ENCODE data around the gene ROR2.

The ROR2 gene

GRCh38 chr9:91923145-91923544, 26.9 kb downstream of the ROR2 start:
- no peak for DNase-seq (ENCODE audit: low read depth)

DNA sequence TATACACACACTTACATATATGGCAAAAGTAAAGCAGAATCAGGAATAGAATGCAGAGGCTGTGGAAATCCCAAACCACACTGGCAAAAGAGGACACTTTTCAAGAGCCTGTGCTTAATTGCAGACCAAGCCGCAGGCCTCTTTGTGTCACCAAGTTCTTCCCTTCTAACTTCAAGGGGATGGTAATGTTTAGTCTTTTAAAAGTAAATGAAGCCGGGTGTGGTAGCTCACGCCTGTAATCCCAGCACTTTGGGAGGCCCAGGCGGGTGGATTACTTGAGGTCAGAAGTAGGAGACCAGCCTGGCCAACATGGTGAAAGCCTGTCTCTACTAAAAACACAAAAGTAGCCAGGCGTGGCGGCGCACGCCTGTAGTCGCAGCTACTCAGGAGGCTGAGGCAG, 28.7 kb downstream of the ROR2 start:
- DNase-seq (ENCODE audit: low read depth) = no peak

- DNase-seq (ENCODE audit: low read depth) = no peak
Observed at GRCh38 chr9:91920630-91921350, 29.2 kb downstream of the ROR2 start.

DNA sequence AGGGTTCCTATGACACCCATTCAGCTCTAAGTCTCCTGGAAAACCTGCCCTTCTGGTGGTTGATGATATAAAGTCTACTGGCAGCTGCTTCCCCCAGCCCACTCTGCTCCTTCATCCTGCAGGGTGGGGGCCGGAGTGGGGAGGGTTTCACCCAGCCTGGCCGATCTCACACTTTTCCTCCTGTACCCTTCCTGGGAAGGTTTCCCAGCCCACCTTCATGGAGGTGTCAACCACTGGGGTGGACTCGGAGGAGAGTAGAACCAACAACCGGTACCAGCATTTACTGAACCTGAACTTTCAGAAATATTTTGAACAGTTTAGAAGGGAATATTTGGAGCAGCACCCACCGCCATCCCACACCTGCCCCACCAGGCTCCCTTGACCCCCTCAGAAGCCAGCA, 30.4 kb downstream of the ROR2 start:
- no peak for DNase-seq (ENCODE audit: low read depth)

- no peak for DNase-seq (ENCODE audit: low read depth)
Observed at GRCh38 chr9:91917436-91917835, 32.6 kb downstream of the ROR2 start.

GRCh38 chr9:91915524-91916263, 34.3 kb downstream of the ROR2 start:
- DNase-seq (ENCODE audit: low read depth) = no peak

DNA sequence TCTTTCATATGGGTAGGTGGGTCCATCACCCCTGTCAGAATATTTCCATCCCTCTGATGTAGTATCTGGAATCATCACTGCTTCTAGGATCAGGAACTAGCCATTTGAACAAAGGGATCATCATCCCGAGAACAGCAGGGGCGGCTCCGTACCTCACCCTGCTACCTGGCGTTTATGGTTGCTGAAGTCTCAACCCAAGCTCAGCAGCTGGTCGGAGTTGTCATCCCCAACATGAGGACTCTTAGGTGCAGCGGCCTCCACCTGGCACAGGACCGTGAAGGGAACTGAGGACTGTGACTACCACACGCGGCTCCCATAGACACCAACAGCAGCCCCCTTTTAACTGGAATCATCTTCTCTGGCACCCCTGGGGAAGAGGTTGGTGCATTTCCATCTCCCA, 35.1 kb downstream of the ROR2 start:
- no peak for DNase-seq (ENCODE audit: low read depth)

DNA sequence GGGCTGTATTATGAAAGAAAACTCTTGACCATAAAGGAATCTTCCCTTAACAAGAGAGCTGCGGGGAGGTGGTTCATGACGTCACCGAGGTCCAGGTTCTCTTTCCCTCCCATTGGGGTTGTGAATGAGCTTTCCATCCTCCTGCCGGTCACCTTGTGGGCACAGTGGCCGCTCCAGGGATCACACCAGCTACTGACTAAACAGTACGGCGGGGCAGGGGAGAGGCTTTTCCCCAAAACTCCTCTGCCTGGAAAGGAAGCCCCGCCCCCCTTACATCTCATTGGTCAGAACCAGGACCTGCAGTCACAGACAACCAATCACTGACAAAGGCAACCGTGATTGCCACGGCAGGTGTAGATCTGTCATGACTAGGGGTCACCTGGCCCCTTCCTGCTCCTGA, 35.6 kb downstream of the ROR2 start:
- DNase-seq (ENCODE audit: low read depth) = no peak

GRCh38 chr9:91913986-91914385, 36.0 kb downstream of the ROR2 start:
- no peak for DNase-seq (ENCODE audit: low read depth)

GRCh38 chr9:91913096-91913495, 36.9 kb downstream of the ROR2 start:
- no peak for DNase-seq (ENCODE audit: low read depth)

DNA sequence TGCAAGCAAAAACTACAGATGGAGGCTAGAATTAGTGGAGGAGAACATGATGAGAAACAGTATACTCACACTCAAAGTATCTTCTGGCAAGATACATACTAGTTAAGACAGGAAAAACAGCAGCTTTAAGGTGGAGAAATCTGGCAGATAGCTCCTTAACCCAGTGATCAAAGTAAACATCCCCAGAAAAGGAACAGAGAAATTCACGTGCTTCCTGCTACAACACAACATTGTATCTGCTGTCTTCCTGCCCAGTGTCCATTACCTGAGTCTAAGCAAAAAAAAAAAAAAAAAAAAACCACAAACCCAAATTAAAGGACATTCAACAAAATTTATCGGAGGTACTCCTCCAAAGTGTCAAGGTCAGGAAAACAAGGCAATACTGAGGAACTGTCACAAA, 38.4 kb downstream of the ROR2 start:
- no peak for DNase-seq (ENCODE audit: low read depth)

DNA sequence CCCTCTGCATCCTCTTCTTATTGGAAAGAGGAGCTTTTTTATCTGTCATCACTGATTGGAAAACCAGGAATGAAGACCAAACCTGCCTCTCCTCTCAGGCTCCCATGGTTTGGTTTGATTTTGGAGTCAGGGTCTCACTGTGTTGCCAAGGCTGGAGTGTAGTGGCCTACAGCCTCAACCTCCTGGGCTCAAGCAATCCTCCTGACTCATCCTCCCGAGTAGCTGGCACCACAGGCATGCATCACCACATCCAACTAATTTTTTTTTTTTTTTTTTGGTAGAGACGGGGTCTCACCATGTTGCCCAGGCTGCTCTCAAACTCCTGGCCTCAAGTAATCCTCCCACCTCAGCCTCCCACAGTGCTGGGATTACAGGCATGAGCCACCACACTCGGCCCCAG, 40.8 kb downstream of the ROR2 start:
- DNase-seq (ENCODE audit: low read depth) = peak; percentile 16

GRCh38 chr9:91908746-91909145, 41.3 kb downstream of the ROR2 start:
- DNase-seq (ENCODE audit: low read depth) = peak; percentile 43

GRCh38 chr9:91908293-91908623, 41.8 kb downstream of the ROR2 start:
- DNase-seq (ENCODE audit: low read depth) = no peak

DNA sequence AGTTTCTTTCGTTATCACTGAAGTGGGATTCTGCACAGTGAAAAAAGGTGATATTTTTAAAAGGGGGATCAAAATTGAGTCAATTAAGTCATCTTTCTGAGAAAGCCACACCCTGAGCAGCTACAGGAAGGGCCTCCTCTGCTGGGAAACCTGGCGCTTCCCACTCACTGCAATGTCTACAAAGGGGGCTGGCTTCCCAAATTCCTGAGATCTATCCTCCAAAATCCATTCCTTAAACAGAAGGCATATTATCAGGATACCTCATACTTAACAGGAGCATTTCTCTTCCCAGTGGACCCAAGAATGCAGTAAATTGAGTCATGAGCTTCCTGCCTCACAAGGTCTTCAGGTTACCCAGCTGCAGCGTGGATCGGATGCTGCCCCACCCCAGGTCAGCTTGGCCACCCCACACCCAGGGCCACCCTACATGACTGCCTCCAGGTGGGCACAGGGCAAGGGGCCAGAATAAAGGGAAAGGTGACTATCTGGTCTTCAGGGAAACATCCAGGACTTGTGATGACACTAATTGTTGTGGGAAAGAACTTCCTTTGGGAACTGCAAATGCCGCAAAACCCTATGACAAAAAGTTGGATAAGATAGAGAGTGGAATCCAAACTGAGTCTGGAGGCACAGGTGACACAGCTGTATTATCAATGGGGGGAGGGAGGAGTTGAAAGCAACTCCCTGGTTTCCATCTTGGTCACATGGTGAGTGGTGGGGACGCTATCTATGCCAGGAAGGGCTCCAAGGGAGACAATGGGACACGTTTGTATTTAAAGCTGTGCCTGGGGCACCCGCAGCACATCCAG, 42.3 kb downstream of the ROR2 start:
- DNase-seq (ENCODE audit: low read depth) = no peak

- no peak for DNase-seq (ENCODE audit: low read depth)
Observed at GRCh38 chr9:91905991-91906469, 44.0 kb downstream of the ROR2 start.

DNA sequence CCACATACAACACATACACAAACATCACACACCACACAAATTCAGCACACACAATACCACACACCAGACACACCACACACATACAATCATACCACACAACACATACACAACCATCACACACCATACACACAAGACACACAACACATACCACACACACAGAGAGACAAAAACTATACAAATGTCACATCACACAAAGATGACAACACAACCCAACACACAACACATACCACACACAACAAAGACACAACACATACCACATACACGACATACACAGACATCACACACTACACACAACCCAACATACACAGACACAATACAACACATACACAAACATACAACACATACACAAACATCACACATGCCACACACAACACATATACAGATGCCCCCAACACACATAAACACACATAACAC, 44.8 kb downstream of the ROR2 start:
- DNase-seq (ENCODE audit: low read depth) = no peak

GRCh38 chr9:91904588-91905236, 45.3 kb downstream of the ROR2 start:
- DNase-seq (ENCODE audit: low read depth) = no peak

DNA sequence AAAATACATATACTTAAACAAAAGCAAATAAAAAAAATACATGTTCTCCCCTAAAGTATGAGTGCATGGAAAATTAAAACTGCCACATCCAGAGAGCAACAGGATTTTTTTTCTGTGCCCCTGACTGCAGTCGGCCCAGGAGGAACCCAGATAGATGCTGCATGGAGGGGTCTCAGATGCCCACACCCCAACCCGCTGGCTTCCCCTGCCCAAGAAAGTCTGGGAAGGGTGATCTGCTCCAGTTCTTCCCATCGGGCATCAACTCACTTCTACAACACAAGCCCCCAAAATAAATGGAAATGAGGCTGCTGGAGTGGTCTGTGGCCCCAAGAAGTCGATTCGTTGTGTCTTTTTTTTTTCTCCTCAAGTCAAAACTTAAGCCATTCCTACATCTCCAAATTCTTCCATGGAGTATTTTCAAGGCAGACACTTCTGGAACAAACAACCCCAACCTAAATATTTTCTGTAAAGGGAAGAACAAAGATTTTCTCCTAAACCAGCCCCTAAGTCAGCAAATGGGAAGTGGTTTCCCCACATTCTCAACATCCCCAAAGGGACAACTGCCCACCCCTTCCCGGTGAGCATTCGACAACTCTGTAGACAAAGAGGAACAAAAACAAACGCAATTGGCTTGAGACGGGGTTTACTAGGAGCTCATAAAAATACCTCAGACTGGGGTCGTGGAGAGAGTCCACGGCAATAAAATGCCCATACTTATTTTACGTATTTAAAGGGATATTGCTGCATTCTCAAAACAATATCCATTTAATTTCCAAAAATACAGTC, 46.7 kb downstream of the ROR2 start:
- no peak for DNase-seq (ENCODE audit: low read depth)

DNA sequence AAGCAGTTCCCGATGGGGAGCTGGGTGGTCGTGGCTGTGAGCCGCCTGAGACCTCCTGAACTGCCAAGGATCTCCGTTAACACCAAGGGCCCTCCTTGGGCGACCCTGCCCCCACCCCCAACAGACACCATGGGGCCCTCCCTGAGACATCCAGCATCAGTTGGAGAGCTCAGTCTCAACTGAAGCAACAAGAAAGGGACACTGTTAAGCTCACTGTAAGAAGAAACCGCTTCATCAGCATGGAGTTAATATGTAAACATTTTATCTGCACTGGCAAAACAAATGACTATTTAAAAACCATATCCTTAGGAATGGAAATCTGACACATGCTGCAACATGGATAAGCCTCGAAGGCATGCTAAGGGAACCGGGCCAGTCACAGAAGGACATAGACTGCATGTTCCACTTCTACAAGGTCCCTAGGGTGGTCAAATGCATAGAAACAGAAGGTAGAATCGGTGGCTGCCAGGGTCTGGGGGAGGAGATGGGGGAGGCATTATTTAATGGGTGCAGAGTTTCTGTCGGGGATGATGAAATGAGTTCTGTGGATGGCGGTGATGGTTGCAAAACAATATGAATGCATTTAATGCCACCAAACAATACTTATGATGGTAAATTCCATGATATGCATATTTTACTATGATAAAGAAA, 47.4 kb downstream of the ROR2 start:
- peak; percentile 18 for DNase-seq (ENCODE audit: low read depth)

- DNase-seq (ENCODE audit: low read depth) = no peak
Observed at GRCh38 chr9:91900797-91901177, 49.2 kb downstream of the ROR2 start.

Data from iris pigment epithelial cell (primary cell).